ENCODE results near the gene FAM3A.

Gene FAM3A

GRCh38 chrX:154515966-154516655 lies at the start of gene FAM3A:
Gene FAM3A, minus strand, starts transcription at chrX:154516232. Its CDS starts 460 bp downstream, at chrX:154515772.
- Histone ChIP-seq H3K4me1 (ENCODE audit: control insufficient read depth, insufficient read depth, low read length) (peaks cover 3% of the 10 kb centered on the region; the same call in 1 of the 2 replicates), H3K36me3 (ENCODE audit: control insufficient read depth in 2 of 2, insufficient read depth in 1 of 2, low read length in 2 of 2) (peaks cover 0 to 12% of the 10 kb centered on the region in 2 experiments; a peak in 2 of 3 replicates), H3K4me3 (ENCODE audit: low read depth, low read length) (peak within 1 kb of the TSS; percentile 71), H3K27ac (ENCODE audit: extremely low read depth, low read depth, low read length) (peak within 1 kb of the TSS; percentile 77), H3K9me3 (ENCODE audit: control insufficient read depth, insufficient read depth, low read depth, low read length) (no peaks in the 10 kb centered on the region)
- ChIA-PET CTCF (interaction anchor here (0.5 to 0.8 kb wide), 5 partner anchors 11 to 78 kb away, joined by 3 to 5 read pairs (median 4); no protein-coding TSS in a partner anchor), POLR2A (interaction anchor here (0.6 to 3.1 kb wide), 6 partner anchors 11 to 145 kb away, joined by 3 to 35 read pairs (median 3); partner anchors contain the start of genes SLC10A3 and UBL4A)
- TF ChIP-seq ZNF621 (tag by site-specific recombination; IDR thresholded peaks at IDR 0.05) = no peak
- TF ChIP-seq ZNF555 (tag by site-specific recombination; conservative IDR thresholded peaks at IDR 0.05) = no peak
- no peak for TF ChIP-seq ZNF398 (tag by site-specific recombination; IDR thresholded peaks at IDR 0.05)
- TF ChIP-seq REST (tag by site-specific recombination; IDR thresholded peaks at IDR 0.05) = no peak
- TF ChIP-seq ZSCAN16 (tag by site-specific recombination; IDR thresholded peaks at IDR 0.05) = no peak
- no peak for TF ChIP-seq ZNF837 (tag by site-specific recombination; IDR thresholded peaks at IDR 0.05)
- TF ChIP-seq ZNF2 (tag by site-specific recombination; IDR thresholded peaks at IDR 0.05) = no peak
- TF ChIP-seq KLF16 (tag by site-specific recombination; IDR thresholded peaks at IDR 0.05) = no peak
- TF ChIP-seq ZNF391 (tag by site-specific recombination; IDR thresholded peaks at IDR 0.05; ENCODE audit: borderline replicate concordance, low read depth) = no peak
- no peak for TF ChIP-seq BCL6B (tag by site-specific recombination; IDR thresholded peaks at IDR 0.05)
- no peak for TF ChIP-seq OVOL3 (tag by site-specific recombination; IDR thresholded peaks at IDR 0.05)
- TF ChIP-seq ZNF362 (tag by site-specific recombination; IDR thresholded peaks at IDR 0.05) = no peak
- no peak for TF ChIP-seq ZBTB20 (tag by site-specific recombination; IDR thresholded peaks at IDR 0.05)
- TF ChIP-seq ZFP3 (tag by site-specific recombination; IDR thresholded peaks at IDR 0.05; ENCODE audit: low read depth) = no peak
- no peak for TF ChIP-seq ZNF133 (tag by site-specific recombination; IDR thresholded peaks at IDR 0.05)
- TF ChIP-seq KLF10 (tag by site-specific recombination; IDR thresholded peaks at IDR 0.05) = peak; percentile 67; the same call in 1 of the 2 replicates
- TF ChIP-seq ZNF157 (tag by site-specific recombination; IDR thresholded peaks at IDR 0.05) = no peak
- no peak for TF ChIP-seq ZBTB21 (tag by site-specific recombination; IDR thresholded peaks at IDR 0.05)
- TF ChIP-seq KLF9 (tag by site-specific recombination; IDR thresholded peaks at IDR 0.05; ENCODE audit: low read depth) = peak; percentile 46
- TF ChIP-seq ZNF549 (tag by site-specific recombination; IDR thresholded peaks at IDR 0.05) = no peak
- TF ChIP-seq ZNF544 (tag by site-specific recombination; IDR thresholded peaks at IDR 0.05) = no peak
- 0 out of 2 replicates have a peak, but pooled peaks have one; percentile 6 for TF ChIP-seq HIC1 (tag by site-specific recombination; IDR thresholded peaks at IDR 0.05)
- no peak for TF ChIP-seq ZNF394 (tag by site-specific recombination; IDR thresholded peaks at IDR 0.05; ENCODE audit: borderline replicate concordance)
- no peak for TF ChIP-seq GLI4 (tag by site-specific recombination; IDR thresholded peaks at IDR 0.05)
- peak; percentile 25 for TF ChIP-seq ZBTB26 (tag by site-specific recombination; optimal IDR thresholded peaks at IDR 0.05)

Data from HEK293 (cell line).